Globus pallidus (tissue), 1 donor: ENCODE data around the gene MINDY4.

ENCODE experiments used
- DNase-seq: peaks from one replicate; pipeline ENCODE4 v3.0.0-alpha.2; 2015; ENCODE audit warnings: low spot score

Gene MINDY4

GRCh38 chr7:30930621-30931020, 159.4 kb downstream of the MINDY4 start:
- DNase-seq, result no peak

GRCh38 chr7:30931161-30931928, 160.1 kb downstream of the MINDY4 start:
- no peak for DNase-seq

- no peak for DNase-seq
These were observed 160.8 kb downstream of the MINDY4 start for GRCh38 chr7:30931929-30932540.

GRCh38 chr7:30932562-30932961, 161.3 kb downstream of the MINDY4 start:
- DNase-seq, result no peak

- DNase-seq, result no peak
These were observed 162.1 kb downstream of the MINDY4 start for GRCh38 chr7:30933124-30933974.

- DNase-seq, result no peak
These were observed 163.0 kb downstream of the MINDY4 start for GRCh38 chr7:30934225-30934624.

GRCh38 chr7:30934732-30935568, 163.7 kb downstream of the MINDY4 start:
- DNase-seq, result no peak

- DNase-seq, result no peak
These were observed 164.3 kb downstream of the MINDY4 start for GRCh38 chr7:30935569-30935877.

- DNase-seq, result no peak
These were observed 165.5 kb downstream of the MINDY4 start for GRCh38 chr7:30936650-30937245.

- DNase-seq, result no peak
These were observed 166.2 kb downstream of the MINDY4 start for GRCh38 chr7:30937416-30937815.

- peak; percentile 32 for DNase-seq
These were observed 167.5 kb downstream of the MINDY4 start for GRCh38 chr7:30938435-30939316.

- DNase-seq, result no peak
These were observed 170.5 kb downstream of the MINDY4 start for GRCh38 chr7:30941582-30942323.
